ENCODE results near the gene ASIC5. TPM values are rescaled to one million over a fixed set of nuclear protein-coding genes. Genes with fewer than 3 reads are reported as not detected.
A peak's percentile ranks its signal among the peaks of the same experiment; 100 is the strongest.

The ASIC5 gene
- total RNA-seq, 4 donors from 2014 or later, result not detected

GRCh38 chr4:155818639-155819038 lies 47.4 kb downstream of the ASIC5 start:
- Histone ChIP-seq H3K27ac (replicated peaks in 1 of 4) (no peak overlapping the region), H3K4me3 (no peak overlapping the region), H3K27me3 (no peaks in the 10 kb centered on the region), H3K9me3 (no peaks in the 10 kb centered on the region), H3K4me1 (peaks cover 0 to 8% (median 0%) of the 10 kb centered on the region in 4 donors), H3K36me3 (no peaks in the 10 kb centered on the region)
- DNase-seq (ENCODE audit: extremely low spot score), result no peak
- TF ChIP-seq POLR2A (IDR thresholded peaks at IDR 0.05; ENCODE audit: low read depth), result no peak
- no peak for TF ChIP-seq CTCF (IDR thresholded peaks at IDR 0.05)
- TF ChIP-seq EP300 (IDR thresholded peaks at IDR 0.05), result no peak
- TF ChIP-seq POLR2AphosphoS5 (IDR thresholded peaks at IDR 0.05), result no peak
- intact Hi-C loops (cut with DNase I), result no loop called here
- 87% methylated on average over 2 of the region's 2 CpGs for WGBS

GRCh38 chr4:155811083-155811482 lies 55.0 kb downstream of the ASIC5 start:
- intact Hi-C loops (cut with DNase I), result no loop called here
- peaks cover 0 to 14% (median 1%) of the 10 kb centered on the region in 4 donors for H3K4me1 ChIP-seq
- no peaks in the 10 kb centered on the region for H3K36me3 ChIP-seq
- H3K4me3 ChIP-seq, result no peak overlapping the region
- DNase-seq (ENCODE audit: extremely low spot score), result no peak
- no peaks in the 10 kb centered on the region for H3K9me3 ChIP-seq
- WGBS, result 94% methylated on average over 2 of the region's 2 CpGs
- no peak for TF ChIP-seq POLR2AphosphoS5 (IDR thresholded peaks at IDR 0.05)
- TF ChIP-seq POLR2A (IDR thresholded peaks at IDR 0.05; ENCODE audit: low read depth), result no peak
- no peak for TF ChIP-seq CTCF (IDR thresholded peaks at IDR 0.05)
- TF ChIP-seq EP300 (IDR thresholded peaks at IDR 0.05), result no peak
- H3K27me3 ChIP-seq, result no peaks in the 10 kb centered on the region
- no peak overlapping the region for H3K27ac ChIP-seq (replicated peaks in 1 of 4)

- DNase-seq (ENCODE audit: extremely low spot score), result no peak
- H3K27me3 ChIP-seq, result no peaks in the 10 kb centered on the region
- peak; percentile 50 to 65 (median 62) for TF ChIP-seq CTCF (IDR thresholded peaks at IDR 0.05)
- no peak for TF ChIP-seq POLR2A (IDR thresholded peaks at IDR 0.05; ENCODE audit: low read depth)
- no peak for TF ChIP-seq POLR2AphosphoS5 (IDR thresholded peaks at IDR 0.05)
- TF ChIP-seq EP300 (IDR thresholded peaks at IDR 0.05), result no peak
- no peaks in the 10 kb centered on the region for H3K9me3 ChIP-seq
- H3K4me3 ChIP-seq, result no peak overlapping the region
- no peak overlapping the region for H3K27ac ChIP-seq (replicated peaks in 1 of 4)
- intact Hi-C loops (cut with DNase I), result no loop called here
- 75% methylated on average over 1 of the region's 1 CpG for WGBS
- H3K36me3 ChIP-seq, result peaks cover 0 to 12% (median 4%) of the 10 kb centered on the region in 4 donors
- peaks cover 0 to 15% (median 1%) of the 10 kb centered on the region in 4 donors for H3K4me1 ChIP-seq
Measured at GRCh38 chr4:155809835-155810234, 56.2 kb downstream of the ASIC5 start.

- no peak for TF ChIP-seq POLR2AphosphoS5 (IDR thresholded peaks at IDR 0.05)
- no peak for TF ChIP-seq EP300 (IDR thresholded peaks at IDR 0.05)
- no peak for TF ChIP-seq POLR2A (IDR thresholded peaks at IDR 0.05; ENCODE audit: low read depth)
- no peak for TF ChIP-seq CTCF (IDR thresholded peaks at IDR 0.05)
- H3K4me3 ChIP-seq, result no peak overlapping the region
Measured at GRCh38 chr4:155807021-155807420, 59.1 kb downstream of the ASIC5 start.

GRCh38 chr4:155805016-155805415 lies 61.1 kb downstream of the ASIC5 start:
- TF ChIP-seq POLR2A (IDR thresholded peaks at IDR 0.05; ENCODE audit: low read depth), result no peak
- no peak for TF ChIP-seq CTCF (IDR thresholded peaks at IDR 0.05)
- no peak for TF ChIP-seq EP300 (IDR thresholded peaks at IDR 0.05)
- TF ChIP-seq POLR2AphosphoS5 (IDR thresholded peaks at IDR 0.05), result no peak
- peaks cover 0 to 42% (median 10%) of the 10 kb centered on the region in 4 donors for H3K4me1 ChIP-seq
- peak overlapping the region; percentile 10 to 42 (median 32) for H3K27ac ChIP-seq (replicated peaks in 1 of 4)
- peaks cover 0 to 52% (median 16%) of the 10 kb centered on the region in 4 donors for H3K36me3 ChIP-seq
- DNase-seq (ENCODE audit: extremely low spot score), result no peak
- WGBS, result 71% methylated on average over 1 of the region's 1 CpG
- no peaks in the 10 kb centered on the region for H3K27me3 ChIP-seq
- intact Hi-C loops (cut with DNase I), result no loop called here
- H3K9me3 ChIP-seq, result no peaks in the 10 kb centered on the region
- no peak overlapping the region for H3K4me3 ChIP-seq

More at GRCh38 chr4:155807021-155807420, 59.1 kb downstream of the ASIC5 start:
- H3K27ac ChIP-seq (replicated peaks in 1 of 4), result peak overlapping the region in 3 of 4 donors; percentile 5 to 42 (median 42)
- H3K27me3 ChIP-seq, result no peaks in the 10 kb centered on the region
- no peaks in the 10 kb centered on the region for H3K9me3 ChIP-seq
- H3K36me3 ChIP-seq, result peaks cover 0 to 39% (median 16%) of the 10 kb centered on the region in 4 donors
- peaks cover 0 to 25% (median 8%) of the 10 kb centered on the region in 4 donors for H3K4me1 ChIP-seq
- intact Hi-C loops (cut with DNase I), result no loop called here
- DNase-seq (ENCODE audit: extremely low spot score), result no peak
- 31% methylated on average over 1 of the region's 1 CpG for WGBS

Measured in esophagus muscularis mucosa (tissue), 4 donors.